NCI-H82 treated with DMSO at 0.1 percent for 48 hours (cell line): ENCODE measurements around the gene RNF215.

Experiments used
- DNase-seq: peaks from one replicate; lab custom pipeline; 2025; ENCODE audit not compliant: unreplicated experiment; lab: John Stamatoyannopoulos, UW

Gene RNF215

DNA sequence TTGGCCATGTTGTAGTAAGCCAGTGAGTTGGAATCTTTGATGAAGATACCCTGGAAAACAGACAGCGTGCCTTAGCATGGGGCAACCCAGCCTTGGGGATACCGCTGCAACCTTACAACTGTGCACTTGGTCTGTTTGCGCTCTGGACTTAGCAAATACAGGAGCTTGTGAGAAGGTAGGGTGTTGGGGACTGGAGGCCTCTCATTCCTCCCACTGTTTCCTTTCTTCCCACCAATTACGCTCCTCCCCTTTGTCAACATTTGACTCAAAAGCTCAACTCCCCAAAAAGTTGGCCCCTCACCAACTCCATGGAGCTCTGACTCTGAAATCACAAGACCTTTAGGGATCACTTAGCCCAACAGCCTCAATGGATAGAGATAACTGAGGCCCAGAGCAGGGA is 52.6 kb downstream of the RNF215 start:
- no peak for DNase-seq

DNA sequence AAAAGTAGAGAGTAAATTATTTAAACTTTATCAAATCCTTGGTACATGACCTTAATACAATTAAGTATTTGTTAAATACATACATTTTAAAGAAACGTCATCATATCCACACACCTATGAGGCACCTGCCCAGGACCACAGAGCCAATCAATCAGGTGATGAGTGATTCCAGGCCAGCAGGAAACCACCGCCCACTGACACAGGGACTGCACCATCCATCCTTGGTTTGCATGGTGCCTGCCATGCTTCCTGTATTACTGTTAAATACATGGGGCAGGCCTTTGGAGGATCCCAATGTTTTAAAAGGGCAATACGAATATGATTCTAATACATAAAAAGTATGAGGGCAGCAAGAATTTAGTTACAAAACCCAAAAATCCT is 53.5 kb downstream of the RNF215 start:
- no peak for DNase-seq

DNA sequence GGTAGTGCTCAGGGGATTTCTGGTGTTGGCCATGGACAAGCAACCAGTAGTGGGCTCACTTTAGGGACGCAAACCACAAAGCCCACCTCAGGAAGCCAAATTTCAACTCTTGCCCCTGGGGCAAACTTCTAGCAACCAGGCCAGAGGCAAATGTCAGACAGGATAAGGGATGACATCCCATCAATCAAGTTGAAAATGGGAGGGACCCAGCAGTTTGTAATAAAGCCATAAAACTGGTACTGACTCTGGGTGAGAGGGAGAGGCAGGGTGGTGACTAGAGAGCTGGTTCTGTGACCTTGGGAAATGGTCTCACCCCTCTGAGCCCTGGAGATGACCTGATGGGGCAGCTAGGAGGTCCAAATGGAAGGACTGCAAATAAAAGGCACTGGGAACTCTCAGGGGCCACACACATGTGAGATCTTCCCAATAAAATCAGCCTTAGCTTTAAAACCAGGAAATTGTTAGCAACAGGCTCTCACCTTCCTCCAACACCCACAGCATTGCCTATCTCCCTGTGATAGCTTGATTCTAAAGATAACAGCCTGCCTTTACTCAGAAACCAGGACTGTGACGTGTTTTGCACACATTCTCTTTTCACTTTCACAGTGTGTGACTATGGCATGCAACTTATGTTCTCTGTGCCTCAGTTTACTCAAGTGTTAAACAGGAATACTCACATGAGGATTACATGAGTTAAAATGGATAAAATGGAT is 54.1 kb downstream of the RNF215 start:
- DNase-seq: no peak

DNA sequence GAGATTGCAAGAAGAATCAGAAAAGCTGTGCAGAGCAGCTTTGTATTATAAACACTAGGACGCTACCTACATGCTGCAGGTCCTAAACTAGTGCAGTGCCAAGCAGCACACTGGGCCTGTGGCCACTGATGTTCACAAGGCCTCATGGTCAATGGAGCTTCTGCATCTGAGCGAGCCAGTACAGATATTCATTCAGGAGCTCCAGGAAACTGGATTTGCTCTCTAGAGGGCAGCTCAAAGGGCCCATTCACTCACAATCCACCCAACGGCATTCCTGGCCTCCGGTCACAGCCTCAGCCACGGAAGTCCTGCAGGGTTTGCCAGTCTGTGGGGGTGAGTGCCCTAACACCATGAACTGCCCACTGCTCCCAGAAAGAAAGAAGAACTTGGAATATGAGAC is 54.7 kb downstream of the RNF215 start:
- DNase-seq: no peak
